LHCN-M2 (cell line): Measurements from ENCODE around the gene ANKRD11. TPM values are rescaled to one million over a fixed set of nuclear protein-coding genes. Genes with fewer than 3 reads are reported as not detected.
"Not testable (repeated sequence)": the region's sequence is repeated elsewhere in the genome, so short reads cannot be mapped to it uniquely, and the experiment has no call there.

Source experiments
- DNase-seq: peaks from one replicate; pipeline ENCODE4 v3.0.0-alpha.2; 2012; ENCODE audit warnings: low read depth
- total RNA-seq: library from RNA; depleted of rRNA; stranded (reverse); fragments of >200 nt; gene quantifications from 2 replicates; pipeline ENCODE4 v1.2.3, GENCODE V29; 2014

ANKRD11 gene
- total RNA-seq, 1 experiment from 2014 or later = 63.4 TPM

- DNase-seq = no peak
Measured at GRCh38 chr16:89366561-89367537, 123.5 kb downstream of the ANKRD11 start.

- DNase-seq = no peak
Measured at GRCh38 chr16:89365996-89366395, 124.4 kb downstream of the ANKRD11 start.

GRCh38 chr16:89365044-89365467 lies 125.3 kb downstream of the ANKRD11 start:
- peak; percentile 41 for DNase-seq

GRCh38 chr16:89364606-89365005 lies 125.8 kb downstream of the ANKRD11 start:
- no peak for DNase-seq

- peak; percentile 64 for DNase-seq
Measured at GRCh38 chr16:89363621-89364393, 126.6 kb downstream of the ANKRD11 start.

- DNase-seq = not testable (repeated sequence)
Measured at GRCh38 chr16:89362540-89363223, 127.7 kb downstream of the ANKRD11 start.

GRCh38 chr16:89361751-89362539 lies 128.4 kb downstream of the ANKRD11 start:
- DNase-seq = no peak

GRCh38 chr16:89360760-89361435 lies 129.5 kb downstream of the ANKRD11 start:
- DNase-seq = no peak

- no peak for DNase-seq
Measured at GRCh38 chr16:89359264-89360147, 130.9 kb downstream of the ANKRD11 start.

GRCh38 chr16:89358030-89359005 lies 132.0 kb downstream of the ANKRD11 start:
- no peak for DNase-seq

GRCh38 chr16:89357055-89357816 lies 133.1 kb downstream of the ANKRD11 start:
- no peak for DNase-seq

- DNase-seq = no peak
Measured at GRCh38 chr16:89355686-89356085, 134.7 kb downstream of the ANKRD11 start.

GRCh38 chr16:89355007-89355406 lies 135.4 kb downstream of the ANKRD11 start:
- no peak for DNase-seq

- peak; percentile 35 for DNase-seq
Measured at GRCh38 chr16:89354325-89354724, 136.0 kb downstream of the ANKRD11 start.

GRCh38 chr16:89352091-89352681 lies 138.2 kb downstream of the ANKRD11 start:
- no peak for DNase-seq

GRCh38 chr16:89351645-89352044 lies 138.7 kb downstream of the ANKRD11 start:
- DNase-seq = no peak
